Choroid plexus epithelial cell (primary cell): Measurements from ENCODE around the gene ARHGAP22.

ENCODE experiments used
- DNase-seq: peaks from one replicate; pipeline ENCODE4 v3.0.0-alpha.2; 2010; ENCODE audit warnings: low read depth
- H3K4me3 ChIP-seq: 2 replicates; pipeline ENCODE4 v1.5.1; 2011; ENCODE audit warnings: low read depth, mild to moderate bottlenecking, control low read depth, low read length, moderate library complexity
- CTCF ChIP-seq: conservative IDR thresholded peaks from 2 replicates; pipeline ENCODE4 v1.5.1; 2011; ENCODE audit warnings: low read depth, mild to moderate bottlenecking, control low read depth, inconsistent platforms, low read length, moderate library complexity

Gene ARHGAP22

GRCh38 chr10:48604991-48605508, at the start of gene ARHGAP22:
Gene ARHGAP22 (minus strand): TSS chr10:48605073. CDS start chr10:48604796, 277 bp downstream.
- no peak for TF ChIP-seq CTCF
- peak within 1 kb of the TSS; percentile 73 for H3K4me3 ChIP-seq
- DNase-seq = no peak

- DNase-seq = no peak
- no peak for TF ChIP-seq CTCF
- H3K4me3 ChIP-seq = no peak overlapping the region
These were observed 49.2 kb upstream of the ARHGAP22 start for GRCh38 chr10:48653944-48654698.

GRCh38 chr10:48653347-48653746, 48.5 kb upstream of the ARHGAP22 start:
- no peak for TF ChIP-seq CTCF
- DNase-seq = no peak
- no peak overlapping the region for H3K4me3 ChIP-seq

GRCh38 chr10:48652344-48652743, 47.5 kb upstream of the ARHGAP22 start:
- TF ChIP-seq CTCF = no peak
- no peak overlapping the region for H3K4me3 ChIP-seq
- DNase-seq = no peak

GRCh38 chr10:48651839-48652238, 47.0 kb upstream of the ARHGAP22 start:
- DNase-seq = no peak
- H3K4me3 ChIP-seq = no peak overlapping the region
- TF ChIP-seq CTCF = no peak

- no peak for TF ChIP-seq CTCF
- DNase-seq = no peak
- no peak overlapping the region for H3K4me3 ChIP-seq
These were observed 46.4 kb upstream of the ARHGAP22 start for GRCh38 chr10:48651293-48651692.

- peak; percentile 7 for TF ChIP-seq CTCF
- no peak overlapping the region for H3K4me3 ChIP-seq
- no peak for DNase-seq
These were observed 44.6 kb upstream of the ARHGAP22 start for GRCh38 chr10:48649349-48649944.
